K562 (cell line): ENCODE data around the gene DGCR2. TPM values are rescaled to one million over a fixed set of nuclear protein-coding genes. Genes with fewer than 3 reads are reported as not detected.

ENCODE experiments used
- ATAC-seq: fragments of 200-7000 bp; cut with Tn5 transposase; 3 replicates; pipeline ENCODE4 v1.9.1; 2020; ENCODE audit warnings: moderate library complexity
- BruUV-seq: library from RNA; stranded (reverse); fragments of 400-500 nt; replicated peaks from 2 replicates; lab custom pipeline; 2021; lab: Mats Ljungman, UMichigan
- CTCF ChIA-PET: fragments of 300-600 bp; formaldehyde crosslinking; extraction: SDS; loops from one replicate; lab custom pipeline; 2021; ENCODE audit warnings: low intra/inter-chr PET ratio; lab: Yijun Ruan, JAX
- POLR2A ChIA-PET: fragments of 300-600, 350-650 bp; sonication (Branson Sonifier 250); formaldehyde crosslinking; extraction: SDS; loops from one replicate; lab custom pipeline; 2021; ENCODE audit warnings: antibody characterized with exemption, inconsistent platforms; lab: Yijun Ruan, JAX
- DNase-seq, 4 experiments: peaks; one replicate each; pipeline versions ENCODE4 v3.0.0 to v3.0.0-alpha.2; 2011 to 2018; ENCODE audit warnings: low spot score in 3 of 4, mixed read lengths in 3 of 4; ENCODE audit errors: extremely low read depth in 1 of 4
- FAIRE-seq: peaks from 2 replicates; lab custom pipeline; 2011; peaks lifted over from hg19 to GRCh38; lab: Jason Lieb, UNC
- H2AFZ ChIP-seq: 2 replicates; pipeline ENCODE4 v1.6.0; 2011; ENCODE audit warnings: low read depth, low read length, control low read depth, inconsistent platforms
- H3K27ac ChIP-seq: fragments of 200-600 bp; 3 replicates; pipeline ENCODE4 v1.8.0; 2011; ENCODE audit warnings: low read depth, mild to moderate bottlenecking, control low read depth, inconsistent platforms, low read length, moderate library complexity, mixed read lengths; ENCODE audit errors: extremely low read depth
- H3K27me3 ChIP-seq, 2 experiments: fragments of 300-600 bp in 1 of 2; 2 replicates in 1 of 2; 3 replicates in 1 of 2; pipeline versions ENCODE4 v1.6.0 to v1.8.0; 2011; ENCODE audit warnings: inconsistent platforms in 2 of 2, low read length in 2 of 2, mild to moderate bottlenecking in 1 of 2, mixed read lengths in 1 of 2, moderate library complexity in 1 of 2; ENCODE audit not compliant: control insufficient read depth in 2 of 2, insufficient read depth in 2 of 2
- H3K36me3 ChIP-seq: fragments of 300-600 bp; 3 replicates; pipeline ENCODE4 v1.8.0; 2011; ENCODE audit warnings: mild to moderate bottlenecking, low read length, inconsistent platforms; ENCODE audit not compliant: control insufficient read depth, insufficient read depth
- H3K4me1 ChIP-seq, 2 experiments: fragments of 200-600 bp in 1 of 2; replicated peaks in 1 of 2; 2 replicates in 1 of 2; 3 replicates in 1 of 2; pipeline versions ENCODE4 v1.5.1 to v1.8.0; 2011; ENCODE audit warnings: inconsistent platforms in 2 of 2, low read length in 2 of 2, mild to moderate bottlenecking in 1 of 2, mixed read lengths in 1 of 2, moderate library complexity in 1 of 2; ENCODE audit not compliant: control insufficient read depth in 2 of 2, insufficient read depth in 2 of 2
- H3K4me2 ChIP-seq: 2 replicates; pipeline ENCODE4 v1.6.1; 2011; ENCODE audit warnings: low read length, control low read depth, inconsistent platforms, mixed read lengths; ENCODE audit not compliant: insufficient read depth
- H3K4me3 ChIP-seq: fragments of 200-600 bp; sonication (generic), shearing (Covaris generic); 2 replicates; pipeline ENCODE4 v1.5.1; 2016; ENCODE audit warnings: control low read depth, inconsistent platforms
- H3K79me2 ChIP-seq: fragments of 200-600 bp; 3 replicates; pipeline ENCODE4 v1.8.0; 2011; ENCODE audit warnings: low read length, inconsistent platforms; ENCODE audit not compliant: control insufficient read depth, insufficient read depth
- H3K9ac ChIP-seq, 2 experiments: 2 replicates each; pipeline versions ENCODE4 v1.6.0 to v1.6.1; 2011; ENCODE audit warnings: low read depth in 2 of 2, low read length in 2 of 2, control low read depth in 1 of 2, inconsistent platforms in 1 of 2, mild to moderate bottlenecking in 1 of 2, mixed read lengths in 1 of 2; ENCODE audit not compliant: insufficient read depth in 1 of 2
- H3K9me1 ChIP-seq: one replicate; pipeline ENCODE4 v1.6.0; 2011; ENCODE audit warnings: inconsistent platforms, mild to moderate bottlenecking, low read length, moderate library complexity; ENCODE audit not compliant: control insufficient read depth, insufficient read depth
- H3K9me3 ChIP-seq: replicated peaks from 2 replicates; pipeline ENCODE4 v1.5.1; 2011; ENCODE audit warnings: low read depth, low read length, inconsistent platforms; ENCODE audit not compliant: control insufficient read depth, insufficient read depth
- H4K20me1 ChIP-seq: replicated peaks from 2 replicates; pipeline ENCODE4 v1.6.1; 2011; ENCODE audit warnings: low read length, inconsistent platforms, mixed read lengths; ENCODE audit not compliant: control insufficient read depth, insufficient read depth
- BACH1 ChIP-seq: fragments of 200-800 bp; sonication (Bioruptor generic); IDR thresholded peaks from 2 replicates; pipeline ENCODE4 v1.6.1; 2016; ENCODE audit warnings: missing genetic modification characterization, missing compliant biosample characterization
- CC2D1A ChIP-seq: fragments of 450-650 bp; IDR thresholded peaks from 2 replicates; pipeline ENCODE4 v1.6.1; 2017; ENCODE audit warnings: mild to moderate bottlenecking
- E2F5 ChIP-seq: sonication (generic); formaldehyde crosslinking; IDR thresholded peaks from 2 replicates; pipeline ENCODE4 v1.8.0; 2022; ENCODE audit warnings: mild to moderate bottlenecking, missing genetic modification reagents
- ELF1 ChIP-seq: fragments of 200-800 bp; sonication (Bioruptor generic); IDR thresholded peaks from 2 replicates; pipeline ENCODE4 v1.6.1; 2016; ENCODE audit warnings: missing genetic modification characterization, missing compliant biosample characterization
- KHSRP ChIP-seq: fragments of 450-650 bp; IDR thresholded peaks from 2 replicates; pipeline ENCODE4 v1.6.1; 2017
- LARP7 ChIP-seq: fragments of 450-650 bp; IDR thresholded peaks from 2 replicates; pipeline ENCODE4 v1.6.1; 2016
- MLX ChIP-seq, 2 experiments: fragments of 450-650 bp in 1 of 2; sonication (generic) in 1 of 2; formaldehyde crosslinking; conservative IDR thresholded peaks; 2 replicates each; pipeline versions ENCODE4 v1.4.0 to v1.8.1; 2020 to 2022; ENCODE audit warnings: mild to moderate bottlenecking in 1 of 2, missing genetic modification reagents in 1 of 2
- RAD21 ChIP-seq, 2 experiments: fragments of 250-450 bp in 1 of 2; fragments of 450-650 bp in 1 of 2; sonication (Bioruptor Pico) in 1 of 2; formaldehyde crosslinking in 1 of 2; IDR thresholded peaks in 1 of 2; conservative IDR thresholded peaks in 1 of 2; 2 replicates each; pipeline versions ENCODE4 v1.4.0 to v1.8.0; 2020 to 2022; ENCODE audit warnings: mild to moderate bottlenecking in 2 of 2, moderate library complexity in 1 of 2
- SMAD4 ChIP-seq: fragments of 250-450 bp; sonication (Bioruptor Pico); conservative IDR thresholded peaks from 2 replicates; pipeline ENCODE4 v1.8.0; 2021; ENCODE audit warnings: inconsistent platforms, mild to moderate bottlenecking, moderate library complexity
- TAF1 ChIP-seq: IDR thresholded peaks from 2 replicates; pipeline ENCODE4 v1.6.1; 2011; ENCODE audit warnings: mild to moderate bottlenecking, low read length, moderate library complexity; ENCODE audit not compliant: insufficient read depth, control insufficient read depth, severe bottlenecking; ENCODE audit errors: extremely low read depth
- TOE1 ChIP-seq, 2 experiments: fragments of 450-650 bp in 1 of 2; sonication (generic) in 1 of 2; formaldehyde crosslinking in 1 of 2; IDR thresholded peaks; 2 replicates each; pipeline versions ENCODE4 v1.7.1 to v1.8.0; 2016 to 2022; ENCODE audit warnings: borderline replicate concordance in 2 of 2, mild to moderate bottlenecking in 2 of 2, antibody characterized with exemption in 1 of 2, inconsistent platforms in 1 of 2, low read depth in 1 of 2, missing genetic modification reagents in 1 of 2, moderate library complexity in 1 of 2
- WGBS: fragments of 100-300 bp; shearing (Covaris generic); methylation state at CpG from one replicate; pipeline ENCODE4 v1.1.6; 2016; ENCODE audit warnings: low coverage, mixed read lengths; ENCODE audit not compliant: insufficient coverage; ENCODE audit errors: missing lambda C conversion rate; 5-methylcytosine and 5-hydroxymethylcytosine counted together
- in situ Hi-C: fragments of 300-500 bp; cut with MboI; formaldehyde crosslinking; loops from 4 replicates; pipeline ENCODE4 v1.15.0; 2018; ENCODE audit warnings: inconsistent platforms, mixed read lengths
- intact Hi-C: fragments of 100-400 bp; cut with micrococcal nuclease; formaldehyde crosslinking; loops from 2 replicates; pipeline ENCODE4 v1.14.2; 2022
- polyA plus RNA-seq, 8 experiments: library from polyadenylated mRNA; depleted of rRNA in 4 of 8; stranded (reverse) in 5 of 8; unstranded in 3 of 8; fragments of >200 nt; fragmentation: Nextera tagmentation in 2 of 8; fragmentation: Illumina TruSeq in 1 of 8; extraction: Ambion mirVana in 2 of 8; extraction: Trizol in 1 of 8; gene quantifications; 2 replicates each; pipeline versions ENCODE4 v1.2.1 to v1.2.3, GENCODE V29; 2011 to 2014; ENCODE audit warnings: inconsistent platforms in 1 of 8, missing spikeins in 1 of 8
- total RNA-seq, 7 experiments: library from RNA; depleted of rRNA in 6 of 7; stranded (reverse); fragments of >200 nt in 6 of 7; fragmentation: Illumina TruSeq in 2 of 7; extraction: Trizol in 2 of 7; gene quantifications; 2 replicates each; pipeline versions ENCODE4 v1.2.1 to v1.2.3, GENCODE V29; 2011 to 2021; ENCODE audit warnings: low replicate concordance in 1 of 7
- TF ChIP-seq, protein P1 (sequence below): fragments of 250-450 bp; sonication (Bioruptor Pico); IDR thresholded peaks from 2 replicates; pipeline ENCODE4 v1.5.0; 2022; ENCODE audit warnings: mild to moderate bottlenecking
- TF ChIP-seq, protein P2 (sequence below): sonication (generic); formaldehyde crosslinking; IDR thresholded peaks from 2 replicates; pipeline ENCODE4 v1.8.0; 2022; ENCODE audit warnings: mild to moderate bottlenecking, low read depth, missing genetic modification reagents

Gene DGCR2
- total and polyA plus RNA-seq, 9 of the 15 experiments (the other 6 are each of a cell fraction or from before 2014, with no cell fraction given), result 0.69 to 101 (median 56.4) TPM

DNA sequence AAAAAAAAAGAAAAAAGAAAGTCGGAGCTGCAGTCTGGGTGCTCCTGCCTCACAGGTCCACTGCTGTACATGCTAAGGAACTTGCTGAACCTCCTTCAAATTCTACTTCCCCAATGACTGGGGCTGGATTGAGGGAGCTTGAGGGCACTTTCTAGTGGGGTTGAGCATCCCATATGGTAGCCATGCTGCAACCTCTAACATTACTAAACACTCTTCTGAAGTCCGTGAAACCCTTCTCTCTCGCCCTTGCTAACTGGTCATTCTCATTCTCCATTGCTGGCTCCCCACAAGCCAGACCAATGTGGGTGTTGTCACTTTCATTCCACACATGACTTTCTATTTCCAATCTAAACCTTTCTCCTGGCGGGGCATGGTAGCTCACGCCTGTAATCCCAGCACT, 21.0 kb upstream of the DGCR2 start:
- Histone ChIP-seq H3K36me3 (peaks cover 47% of the 10 kb centered on the region), H3K4me3 (peak overlapping the region; percentile 59), H3K9me3 (no peaks in the 10 kb centered on the region), H2AFZ (no peak overlapping the region), H3K9me1 (peaks cover 4% of the 10 kb centered on the region), H3K4me1 (peaks cover 4 to 18% of the 10 kb centered on the region in 2 experiments; a peak in 4 of 5 replicates), H3K27ac (no peak overlapping the region), H3K79me2 (peaks cover 15% of the 10 kb centered on the region), H3K27me3 (peaks cover 7 to 19% of the 10 kb centered on the region in 2 experiments; a peak in 4 of 5 replicates), H3K9ac (peak overlapping the region; percentile 74 to 92; a peak in 3 of 4 replicates), H3K4me2 (peak overlapping the region; percentile 96), H4K20me1 (0 out of 2 replicates have a peak, but pooled peaks cover 3% of the 10 kb centered on the region)
- intact Hi-C loops, result no loop called here
- POLR2A ChIA-PET, result interaction anchor here (0.6 to 6.1 kb wide), 15 partner anchors 9 to 1389 kb away, joined by 3 to 54 read pairs (median 6); partner anchors contain the start of genes DGCR2 and TSSK2
- CTCF ChIA-PET, result no interaction called here
- TF ChIP-seq SMAD4 (CRISPR knock-in tag), result 0 out of 2 replicates have a peak, but pooled peaks have one; percentile 31
- no peak for TF ChIP-seq TAF1
- TF ChIP-seq KHSRP, result no peak
- TF ChIP-seq TOE1 (IDR thresholded peaks at IDR 0.05; ENCODE audit: borderline replicate concordance), result no peak
- 0 out of 2 replicates have a peak, but pooled peaks have one; percentile 52 for TF ChIP-seq TOE1 (CRISPR knock-in tag; IDR thresholded peaks at IDR 0.05; ENCODE audit: borderline replicate concordance, low read depth)
- 0 out of 2 replicates have a peak, but pooled peaks have one; percentile 11 for TF ChIP-seq CC2D1A
- TF ChIP-seq, protein P1, sequence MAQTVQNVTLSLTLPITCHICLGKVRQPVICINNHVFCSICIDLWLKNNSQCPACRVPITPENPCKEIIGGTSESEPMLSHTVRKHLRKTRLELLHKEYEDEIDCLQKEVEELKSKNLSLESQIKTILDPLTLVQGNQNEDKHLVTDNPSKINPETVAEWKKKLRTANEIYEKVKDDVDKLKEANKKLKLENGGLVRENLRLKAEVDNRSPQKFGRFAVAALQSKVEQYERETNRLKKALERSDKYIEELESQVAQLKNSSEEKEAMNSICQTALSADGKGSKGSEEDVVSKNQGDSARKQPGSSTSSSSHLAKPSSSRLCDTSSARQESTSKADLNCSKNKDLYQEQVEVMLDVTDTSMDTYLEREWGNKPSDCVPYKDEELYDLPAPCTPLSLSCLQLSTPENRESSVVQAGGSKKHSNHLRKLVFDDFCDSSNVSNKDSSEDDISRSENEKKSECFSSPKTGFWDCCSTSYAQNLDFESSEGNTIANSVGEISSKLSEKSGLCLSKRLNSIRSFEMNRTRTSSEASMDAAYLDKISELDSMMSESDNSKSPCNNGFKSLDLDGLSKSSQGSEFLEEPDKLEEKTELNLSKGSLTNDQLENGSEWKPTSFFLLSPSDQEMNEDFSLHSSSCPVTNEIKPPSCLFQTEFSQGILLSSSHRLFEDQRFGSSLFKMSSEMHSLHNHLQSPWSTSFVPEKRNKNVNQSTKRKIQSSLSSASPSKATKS (CRISPR knock-in tag), result peak; percentile 32; the same call in 1 of the 2 replicates
- 0 out of 2 replicates have a peak, but pooled peaks have one; percentile 34 for TF ChIP-seq LARP7
- TF ChIP-seq RAD21 (CRISPR knock-in tag; conservative IDR thresholded peaks at IDR 0.05 in 1 of 2, IDR thresholded peaks at IDR 0.05 in 1 of 2), result 0 out of 4 replicates have a peak, but pooled peaks of 1 of the 2 experiments have one; percentile 5
- TF ChIP-seq, protein P2, sequence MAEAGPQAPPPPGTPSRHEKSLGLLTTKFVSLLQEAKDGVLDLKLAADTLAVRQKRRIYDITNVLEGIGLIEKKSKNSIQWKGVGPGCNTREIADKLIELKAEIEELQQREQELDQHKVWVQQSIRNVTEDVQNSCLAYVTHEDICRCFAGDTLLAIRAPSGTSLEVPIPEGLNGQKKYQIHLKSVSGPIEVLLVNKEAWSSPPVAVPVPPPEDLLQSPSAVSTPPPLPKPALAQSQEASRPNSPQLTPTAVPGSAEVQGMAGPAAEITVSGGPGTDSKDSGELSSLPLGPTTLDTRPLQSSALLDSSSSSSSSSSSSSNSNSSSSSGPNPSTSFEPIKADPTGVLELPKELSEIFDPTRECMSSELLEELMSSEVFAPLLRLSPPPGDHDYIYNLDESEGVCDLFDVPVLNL (CRISPR knock-in tag), result 0 out of 2 replicates have a peak, but pooled peaks have one; percentile 13
- 0 out of 4 replicates have a peak, but pooled peaks of 1 of the 2 experiments have one; percentile 38 for TF ChIP-seq MLX (CRISPR knock-in tag; conservative IDR thresholded peaks at IDR 0.05)
- 0 out of 2 replicates have a peak, but pooled peaks have one; percentile 70 for TF ChIP-seq E2F5 (CRISPR knock-in tag)
- 0 out of 2 replicates have a peak, but pooled peaks have one; percentile 36 for TF ChIP-seq ELF1
- no peak for TF ChIP-seq BACH1 (tag)
- WGBS, result 57% methylated on average over 5 of the region's 5 CpGs
- in situ Hi-C loops, result no loop called here
- peak; percentile 32 for FAIRE-seq
- BruUV-seq, result no TSS peak
- ATAC-seq, result no peak
- DNase-seq, result no peak
